GM19463 (cell line): ENCODE results near the gene EEFSEC.

Source experiments
- ATAC-seq: cut with Tn5 transposase; IDR thresholded peaks from one replicate; pipeline ENCODE4 v1.9.1; 2021; ENCODE audit warnings: mild to moderate bottlenecking, moderate library complexity; ENCODE audit not compliant: unreplicated experiment

Gene EEFSEC

GRCh38 chr3:128383316-128384235, 230.3 kb downstream of the EEFSEC start:
- no peak for ATAC-seq

- no peak for ATAC-seq
Observed at GRCh38 chr3:128385080-128385832, 232.0 kb downstream of the EEFSEC start.

GRCh38 chr3:128388932-128389331, 235.7 kb downstream of the EEFSEC start:
- no peak for ATAC-seq

- ATAC-seq, result no peak
Observed at GRCh38 chr3:128390867-128391266, 237.6 kb downstream of the EEFSEC start.

GRCh38 chr3:128392021-128392420, 238.7 kb downstream of the EEFSEC start:
- ATAC-seq, result no peak

GRCh38 chr3:128392818-128393544, 239.7 kb downstream of the EEFSEC start:
- no peak for ATAC-seq

- no peak for ATAC-seq
Observed at GRCh38 chr3:128394033-128394432, 240.8 kb downstream of the EEFSEC start.

- no peak for ATAC-seq
Observed at GRCh38 chr3:128395046-128395445, 241.8 kb downstream of the EEFSEC start.

- no peak for ATAC-seq
Observed at GRCh38 chr3:128395500-128396162, 242.3 kb downstream of the EEFSEC start.

- ATAC-seq, result no peak
Observed at GRCh38 chr3:128397484-128397883, 244.2 kb downstream of the EEFSEC start.

GRCh38 chr3:128398586-128398985, 245.3 kb downstream of the EEFSEC start:
- ATAC-seq, result no peak

- ATAC-seq, result no peak
Observed at GRCh38 chr3:128399221-128399915, 246.1 kb downstream of the EEFSEC start.

GRCh38 chr3:128400671-128401070, 247.4 kb downstream of the EEFSEC start:
- no peak for ATAC-seq

GRCh38 chr3:128402319-128402718, 249.0 kb downstream of the EEFSEC start:
- no peak for ATAC-seq

- no peak for ATAC-seq
Observed at GRCh38 chr3:128402998-128403397, 249.7 kb downstream of the EEFSEC start.

GRCh38 chr3:128404276-128405068, 251.2 kb downstream of the EEFSEC start:
- ATAC-seq, result no peak

GRCh38 chr3:128405554-128406277, 252.4 kb downstream of the EEFSEC start:
- no peak for ATAC-seq

GRCh38 chr3:128407247-128407646, 254.0 kb downstream of the EEFSEC start:
- no peak for ATAC-seq
